NCI-H345 treated with DMSO at 0.1 percent for 48 hours (cell line): ENCODE results near the gene TWIST1.

Experiments used
- DNase-seq: peaks from one replicate; lab custom pipeline; 2025; ENCODE audit not compliant: unreplicated experiment; lab: John Stamatoyannopoulos, UW

The TWIST1 gene

GRCh38 chr7:19097165-19098055, 20.0 kb downstream of the TWIST1 start:
- no peak for DNase-seq

DNA sequence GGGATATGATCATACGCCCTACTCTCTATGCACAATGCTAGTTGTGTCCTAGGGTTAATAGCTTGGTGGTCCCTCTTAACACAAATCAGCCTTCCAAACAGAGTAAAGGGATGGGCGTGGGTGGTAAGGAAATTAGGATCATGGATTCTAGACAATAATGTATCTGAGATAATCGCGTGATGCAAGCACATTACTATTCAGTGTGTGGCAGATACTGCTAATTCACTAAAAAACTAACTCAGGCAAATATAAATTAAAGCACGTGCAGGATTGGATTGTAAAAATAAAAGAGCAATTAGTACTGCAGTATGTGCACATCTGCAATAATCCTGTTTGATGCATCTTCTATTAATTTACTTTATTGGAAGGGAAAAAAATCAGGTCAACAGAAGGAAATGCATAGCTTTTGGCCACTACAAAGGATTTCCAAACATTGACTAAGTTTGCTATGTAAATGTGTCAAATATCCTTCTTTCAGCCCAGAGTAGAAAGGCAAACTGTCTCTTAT, 22.0 kb downstream of the TWIST1 start:
- no peak for DNase-seq

DNA sequence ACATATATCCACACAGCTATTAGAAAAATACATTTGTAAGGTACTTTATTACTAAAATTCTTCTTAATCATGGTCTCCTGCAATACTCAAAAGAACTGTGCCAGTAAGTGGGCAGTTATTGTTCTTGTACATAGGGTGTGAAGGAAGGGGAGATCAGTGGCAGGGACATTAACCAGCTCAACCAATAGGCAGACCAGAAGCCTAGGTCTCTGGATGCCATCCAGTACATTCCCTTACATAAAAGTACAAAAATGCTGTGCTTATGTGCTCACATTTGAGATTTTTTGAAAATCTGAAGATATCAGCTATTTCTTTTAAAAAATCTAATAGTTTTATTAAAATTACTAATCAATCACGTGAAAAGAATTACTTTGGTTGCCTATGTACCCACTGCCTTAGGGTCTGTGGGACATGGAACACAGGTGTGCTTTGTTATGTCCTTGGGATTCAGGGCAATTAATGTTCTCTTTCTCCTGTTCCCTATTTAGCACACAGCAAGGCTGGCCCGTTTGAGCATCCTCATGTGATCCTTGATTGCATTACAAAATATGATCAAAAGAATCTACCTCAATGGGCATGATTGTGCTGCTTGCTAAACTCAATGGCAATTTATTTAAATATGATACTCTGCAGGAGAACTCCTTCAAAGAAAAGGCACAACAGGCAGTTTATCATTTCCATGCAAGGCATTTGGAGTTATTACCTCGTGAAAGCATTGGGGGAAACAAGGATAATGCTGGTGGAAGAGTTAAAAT, 22.7 kb downstream of the TWIST1 start:
- DNase-seq, result no peak

GRCh38 chr7:19094138-19094537, 23.3 kb downstream of the TWIST1 start:
- DNase-seq, result no peak

DNA sequence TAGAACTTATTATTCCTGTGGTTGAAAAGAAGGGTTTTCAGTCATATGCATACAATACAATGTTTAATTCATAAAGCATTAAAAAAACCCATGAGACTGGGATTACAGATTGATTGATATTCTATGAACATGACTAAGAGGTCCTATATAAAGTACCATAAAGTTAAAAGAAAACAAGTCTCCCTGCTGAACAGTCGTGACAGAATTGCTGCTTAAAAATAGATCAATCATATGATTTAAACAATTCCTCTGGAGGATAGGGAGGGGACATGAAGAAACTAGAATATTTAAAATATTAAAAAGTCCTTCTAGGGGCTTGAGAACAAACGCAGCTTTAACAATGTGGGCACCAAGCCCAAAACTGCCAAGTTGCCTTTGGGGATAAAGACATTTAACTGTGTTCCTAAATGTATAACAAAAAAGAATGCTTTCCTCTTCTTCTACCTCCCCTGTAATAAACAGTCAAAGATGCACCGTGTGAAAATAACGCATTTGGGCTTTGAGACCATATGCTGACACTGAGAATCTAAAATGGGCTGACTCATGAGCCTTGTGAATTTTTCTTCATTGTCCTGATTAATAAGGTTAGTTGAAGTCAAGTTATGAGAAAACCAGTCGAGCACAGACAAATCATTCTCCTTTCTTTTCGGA, 25.8 kb downstream of the TWIST1 start:
- DNase-seq, result no peak

GRCh38 chr7:19090526-19090925, 26.9 kb downstream of the TWIST1 start:
- no peak for DNase-seq

DNA sequence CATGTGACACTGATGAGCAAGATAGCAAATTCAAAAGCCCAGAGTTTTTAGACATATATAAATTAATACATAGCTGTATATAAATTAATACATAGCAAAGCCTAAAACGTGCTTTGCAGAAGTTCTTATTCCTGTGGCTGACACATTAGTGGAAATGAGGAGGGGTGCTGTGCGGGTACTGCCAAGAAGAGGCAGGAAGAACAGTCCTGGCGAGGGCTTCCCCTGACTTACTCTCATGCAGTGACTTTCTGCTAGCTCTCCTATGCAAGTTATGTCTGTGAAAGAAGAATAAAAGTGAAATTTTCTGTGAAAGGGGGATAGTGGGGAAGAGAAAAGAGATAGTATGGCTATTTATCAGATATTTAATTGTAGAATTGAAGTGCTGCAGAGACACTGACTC, 27.6 kb downstream of the TWIST1 start:
- no peak for DNase-seq

DNA sequence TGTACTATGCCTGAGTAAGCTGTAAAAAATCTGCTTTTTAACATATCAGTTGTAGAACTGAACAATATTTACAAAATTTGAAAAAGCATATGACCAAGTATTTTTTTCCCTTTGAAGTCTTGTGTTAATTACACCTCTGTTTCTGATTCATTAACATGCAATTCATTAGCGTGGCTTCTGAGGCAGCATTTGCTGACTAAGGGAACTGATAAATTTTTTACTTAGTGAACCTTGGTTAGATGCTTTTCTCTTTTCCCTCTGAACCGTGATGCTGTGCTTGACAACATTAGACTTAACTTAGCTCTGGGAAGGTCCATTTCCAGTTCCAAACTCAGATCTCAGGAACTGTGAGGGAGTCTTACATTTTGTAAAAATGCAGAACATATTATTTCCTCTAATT, 28.1 kb downstream of the TWIST1 start:
- DNase-seq, result no peak

DNA sequence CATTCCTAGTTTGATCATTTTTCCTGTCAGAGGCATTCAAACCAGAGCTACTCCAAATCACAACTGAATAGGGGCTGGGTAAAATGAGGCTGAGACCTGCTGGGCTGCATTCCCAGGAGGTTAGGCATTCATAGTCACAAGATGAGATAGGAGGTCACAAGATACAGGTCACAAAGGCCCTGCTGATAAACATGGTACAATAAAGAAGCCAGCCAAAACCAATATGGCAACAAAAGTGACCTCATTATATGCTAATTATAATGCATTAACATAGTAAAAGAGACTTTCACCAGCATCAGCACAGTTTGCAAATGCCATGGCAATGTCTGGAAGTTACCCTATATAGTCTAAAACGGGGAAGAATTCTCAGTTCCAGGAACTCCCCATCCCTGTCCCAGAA, 37.3 kb downstream of the TWIST1 start:
- no peak for DNase-seq

DNA sequence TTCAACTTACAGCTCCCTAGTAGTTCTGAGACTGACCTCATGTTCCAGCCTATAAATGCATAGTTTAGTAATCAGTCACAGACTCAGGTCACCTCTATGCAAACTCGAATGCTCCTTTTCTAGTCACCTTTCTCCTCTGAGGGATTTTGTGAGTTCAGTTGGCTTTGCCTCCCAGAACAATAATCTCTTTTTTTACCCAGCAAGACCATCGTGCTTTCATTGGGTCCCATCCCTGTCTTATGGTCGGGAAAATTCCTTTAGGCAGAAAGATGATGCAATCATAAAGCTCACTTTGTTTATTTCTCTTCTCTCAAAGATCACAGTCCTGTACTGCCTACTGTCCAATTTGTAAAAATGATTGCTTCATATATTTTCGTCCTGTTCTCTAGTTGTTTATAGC, 38.4 kb downstream of the TWIST1 start:
- DNase-seq, result no peak

GRCh38 chr7:19069842-19070241, 47.6 kb downstream of the TWIST1 start:
- no peak for DNase-seq

DNA sequence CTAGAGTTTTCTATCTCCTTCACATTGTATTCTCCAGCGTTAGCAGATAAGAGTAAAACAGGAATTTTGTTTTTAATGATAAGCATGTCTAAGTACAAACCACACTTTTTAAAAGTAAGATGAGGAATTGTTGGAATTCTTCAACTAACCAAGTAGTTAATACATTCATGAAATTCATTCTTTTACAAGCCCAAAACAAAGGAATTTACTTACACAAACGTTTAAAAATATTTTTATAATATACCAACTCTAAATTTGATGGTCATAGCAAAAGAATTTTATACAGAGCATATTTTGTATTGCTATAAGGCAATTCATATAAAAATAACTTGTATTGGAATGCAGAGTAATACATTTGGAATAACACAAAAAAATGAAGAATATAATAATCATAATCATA, 51.3 kb downstream of the TWIST1 start:
- DNase-seq, result no peak
